ENCODE measurements around the gene LMF2. TPM values are rescaled to one million over a fixed set of nuclear protein-coding genes. Genes with fewer than 3 reads are reported as not detected.

Gene LMF2
- polyA plus RNA-seq, 1 donor, result 36.6 TPM

DNA sequence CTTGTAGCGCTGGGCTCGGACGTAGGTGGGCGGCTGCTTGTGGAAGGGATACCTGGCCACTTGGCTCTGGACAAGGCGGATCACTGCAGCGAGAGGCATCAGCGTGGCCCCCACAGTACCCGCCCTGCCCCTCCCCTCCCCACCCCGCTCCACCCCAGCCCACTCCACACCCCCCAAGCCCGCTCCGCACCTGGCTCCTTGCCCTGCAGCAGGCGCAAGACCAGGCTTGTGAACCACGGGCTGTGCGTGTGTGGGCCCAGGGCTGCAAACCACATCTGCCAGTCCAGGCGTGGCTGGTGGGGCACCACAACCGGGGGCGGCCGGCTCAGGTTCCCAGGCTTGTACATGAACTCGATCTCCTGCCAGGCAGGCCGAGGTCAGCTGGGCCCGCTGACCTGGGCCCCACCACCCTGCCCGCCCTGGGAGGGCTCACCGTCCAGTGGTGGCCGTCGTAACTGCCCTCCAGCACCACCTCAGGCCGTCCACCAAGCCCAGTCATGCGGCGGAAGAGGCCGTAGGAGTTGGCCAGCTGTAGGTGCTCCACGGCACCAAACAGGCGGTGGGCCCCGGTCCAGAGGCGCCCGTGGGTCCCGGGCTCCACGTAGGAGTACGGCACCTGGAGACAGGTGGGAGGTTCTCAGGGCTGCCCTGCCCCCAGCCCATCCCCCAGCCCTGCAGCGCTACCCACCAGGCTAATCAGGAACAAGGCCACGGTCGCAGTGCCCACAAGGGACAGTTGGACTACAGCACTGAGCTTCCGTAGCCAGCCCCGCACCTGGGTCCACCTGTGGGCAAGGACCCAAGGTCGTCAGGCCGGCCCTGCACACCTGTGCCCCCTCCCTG, 2.9 kb downstream of the LMF2 start:
- no peak for DNase-seq (ENCODE audit: low read depth)

DNA sequence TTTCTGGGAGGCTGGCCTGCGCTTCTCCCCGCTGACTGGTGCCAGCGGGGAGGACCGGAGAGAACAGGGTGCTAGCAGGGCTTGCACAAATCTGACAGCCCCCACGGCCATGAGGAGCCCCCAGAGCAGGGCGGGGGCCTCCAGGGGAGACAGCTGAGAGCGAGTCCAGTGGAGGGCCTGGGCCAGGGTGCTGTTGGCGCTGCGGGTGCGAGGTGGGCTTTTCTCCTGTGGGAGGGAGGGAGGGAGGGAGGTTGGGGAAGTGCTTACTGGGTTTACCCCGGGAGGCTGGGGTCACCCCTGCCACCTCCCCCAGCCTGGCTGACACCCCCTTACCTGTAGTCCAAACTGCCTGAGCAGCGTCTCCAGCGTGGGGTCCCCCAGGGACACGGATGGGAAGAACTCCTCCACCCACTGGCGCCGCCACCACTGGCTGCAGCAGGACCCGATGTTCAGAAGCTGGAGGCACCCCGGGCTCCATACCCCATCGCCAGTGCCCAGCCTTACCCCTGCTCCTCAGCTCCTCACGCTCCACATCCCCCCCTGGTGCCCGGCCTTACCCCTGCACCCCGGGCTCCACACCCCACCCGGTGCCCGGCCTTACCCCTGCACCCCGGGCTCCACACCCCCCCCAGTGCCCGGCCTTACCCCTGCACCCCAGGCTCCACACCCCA, 3.9 kb downstream of the LMF2 start:
- DNase-seq (ENCODE audit: low read depth), result no peak

DNA sequence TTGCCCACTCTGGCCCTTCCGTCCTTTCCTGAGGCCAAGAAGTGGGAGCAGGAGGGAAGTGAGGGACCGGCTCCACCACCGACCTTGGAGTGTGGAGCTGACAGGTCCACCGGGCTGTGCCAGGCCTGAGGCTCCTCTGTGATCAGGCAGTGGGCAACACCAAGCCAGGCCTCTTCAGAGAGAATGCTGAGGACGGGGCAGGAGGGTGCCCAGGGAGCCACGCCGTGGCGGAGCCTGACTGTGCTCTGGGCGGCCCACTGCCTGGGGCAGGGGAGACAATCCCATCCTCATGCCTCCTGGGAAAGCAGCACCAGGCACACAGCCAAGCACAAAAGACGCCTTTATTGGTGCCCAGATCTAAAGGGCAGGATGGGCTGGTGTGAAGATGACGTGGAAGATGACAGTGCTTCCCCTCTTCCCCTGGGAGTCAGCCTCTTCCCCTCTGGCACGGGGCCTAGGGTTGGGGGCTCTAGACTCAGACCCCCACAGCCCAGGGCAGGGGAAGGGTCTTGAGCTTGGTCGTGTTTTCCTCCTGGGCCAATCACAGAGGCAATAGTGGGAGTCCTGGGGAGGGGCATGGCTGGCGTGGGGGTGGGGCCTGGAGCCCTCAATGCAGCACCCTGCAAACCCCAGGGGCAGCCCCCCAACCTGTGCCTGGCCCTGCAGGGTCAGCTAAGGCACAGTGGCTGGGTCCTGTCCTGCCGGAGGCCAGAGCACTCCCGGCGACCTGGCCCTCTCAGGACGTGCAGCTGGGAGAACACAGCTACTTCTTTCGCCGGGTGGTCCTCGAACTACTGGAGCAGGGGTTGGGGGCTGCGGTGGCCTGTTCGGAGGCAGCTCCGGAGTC, 4.7 kb downstream of the LMF2 start:
- no peak for DNase-seq (ENCODE audit: low read depth)

DNA sequence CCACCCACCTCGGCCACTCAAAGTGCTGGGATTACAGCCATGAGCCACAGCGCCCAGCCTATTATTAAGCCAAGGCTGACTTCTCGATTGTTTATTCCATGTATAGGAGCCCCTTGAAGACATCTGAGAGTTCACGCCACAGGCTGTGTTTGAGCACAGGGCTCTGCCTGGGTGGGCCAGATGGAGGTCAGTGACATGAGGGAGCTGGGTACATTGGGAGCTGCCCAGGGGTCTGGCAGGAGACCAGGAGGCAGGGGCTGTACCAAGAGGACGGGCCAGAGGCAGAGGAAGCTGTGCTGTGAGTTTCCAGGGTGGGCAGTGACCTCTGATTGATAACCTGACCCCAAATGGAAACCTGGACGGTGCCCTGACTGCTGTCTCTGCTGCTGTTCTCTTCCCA, 5.4 kb downstream of the LMF2 start:
- no peak for DNase-seq (ENCODE audit: low read depth)

DNA sequence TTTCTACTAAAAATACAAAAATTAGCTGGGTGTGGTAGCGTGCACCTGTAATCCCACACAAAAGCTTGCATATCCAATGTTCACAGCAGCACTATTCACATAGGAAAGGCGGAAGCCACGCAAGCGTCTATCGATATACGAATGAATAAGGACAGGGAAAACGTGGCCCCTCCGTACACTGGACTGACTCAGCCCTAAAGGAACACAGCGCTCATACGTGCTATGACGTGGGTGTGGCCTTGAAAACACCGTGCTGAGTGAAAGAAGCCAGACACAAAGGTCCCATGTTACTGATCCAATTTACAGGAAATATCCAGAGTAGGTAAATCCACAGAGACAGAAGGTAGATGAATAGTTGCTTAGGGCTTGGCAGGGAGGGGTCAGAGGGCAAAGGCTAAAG, 7.0 kb downstream of the LMF2 start:
- no peak for DNase-seq (ENCODE audit: low read depth)

DNA sequence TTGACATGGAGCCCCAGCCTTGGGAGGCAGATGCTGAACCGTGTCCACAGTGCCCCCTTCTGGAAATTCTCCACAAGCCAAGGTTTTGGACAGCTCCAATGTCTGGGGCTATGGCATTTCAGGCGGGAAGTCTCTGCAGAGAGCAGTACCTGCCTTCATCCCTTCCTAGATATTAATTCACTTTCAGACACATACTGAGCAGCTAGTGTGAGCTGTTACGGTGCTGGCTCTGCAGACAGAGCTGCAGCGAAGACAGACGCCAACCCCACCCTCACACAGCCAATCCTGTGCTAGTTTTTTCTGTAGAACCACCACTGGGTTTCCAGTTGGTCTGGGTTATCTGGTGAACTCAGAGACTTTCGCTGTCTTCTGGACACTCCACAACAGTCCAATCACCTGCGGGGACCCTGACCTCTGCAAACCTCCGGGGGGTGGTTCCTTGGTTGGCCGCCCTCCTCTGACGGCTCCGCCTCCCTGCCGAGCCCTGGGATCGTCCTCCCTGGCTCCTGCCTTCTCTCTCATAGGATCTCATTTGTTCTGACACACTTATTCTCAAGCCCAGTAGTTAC, 9.1 kb downstream of the LMF2 start:
- no peak for DNase-seq (ENCODE audit: low read depth)

DNA sequence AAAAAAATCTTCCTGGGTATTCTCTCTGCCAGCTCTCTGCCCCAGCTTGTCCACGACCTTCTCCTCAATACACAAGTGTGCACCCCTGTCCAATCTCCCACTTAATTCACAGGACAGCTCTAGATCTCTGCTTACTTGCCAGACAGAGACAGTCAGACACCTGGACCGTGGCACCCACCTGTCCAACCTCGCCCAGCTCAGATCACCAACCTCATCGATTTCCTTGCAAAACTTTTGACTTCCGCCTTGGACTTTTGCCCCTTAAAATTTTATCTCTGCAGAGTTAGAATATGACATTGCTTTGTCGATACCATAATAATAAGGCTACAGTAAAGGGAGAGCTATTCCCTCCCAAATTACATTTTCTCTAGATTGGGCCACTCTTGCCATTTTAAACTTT, 10.4 kb downstream of the LMF2 start:
- DNase-seq (ENCODE audit: low read depth), result no peak

DNA sequence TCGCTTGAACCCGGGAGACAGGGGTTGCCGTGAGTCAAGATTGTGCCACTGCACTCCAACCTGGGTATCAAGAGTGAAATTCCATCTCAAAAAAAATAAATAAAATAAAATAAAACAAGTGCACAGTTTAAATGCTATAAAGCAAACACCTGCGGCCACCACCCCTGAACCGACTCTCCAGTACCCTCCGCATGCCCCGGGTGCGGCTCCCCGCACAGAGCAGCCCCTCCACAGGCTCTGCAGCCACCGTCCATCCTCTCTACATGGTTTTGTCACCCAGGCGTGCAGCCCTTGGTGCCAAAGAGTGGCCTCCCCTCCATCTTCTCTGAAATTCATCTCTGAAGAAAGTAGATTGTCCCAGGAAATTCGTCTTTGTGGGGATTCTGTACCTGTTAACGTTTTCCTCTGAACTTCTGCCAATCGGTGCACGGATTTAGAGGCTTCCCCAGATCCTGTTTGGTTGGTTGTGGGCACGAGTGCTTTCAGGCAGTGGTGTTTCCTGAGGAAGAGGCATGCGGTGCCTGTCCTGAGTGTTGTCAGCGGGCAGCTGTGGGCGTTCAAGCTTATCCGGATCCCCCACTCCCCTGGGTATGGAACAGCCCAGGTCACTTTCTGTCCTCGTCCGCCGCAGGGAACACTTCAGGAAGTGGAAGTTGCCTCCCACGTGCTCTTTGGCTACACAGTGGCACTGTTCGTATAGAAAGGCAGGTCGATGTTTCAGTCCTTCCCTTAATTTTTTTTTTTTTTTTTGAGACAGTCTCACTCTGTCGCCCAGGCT, 16.8 kb downstream of the LMF2 start:
- no peak for DNase-seq (ENCODE audit: low read depth)

DNA sequence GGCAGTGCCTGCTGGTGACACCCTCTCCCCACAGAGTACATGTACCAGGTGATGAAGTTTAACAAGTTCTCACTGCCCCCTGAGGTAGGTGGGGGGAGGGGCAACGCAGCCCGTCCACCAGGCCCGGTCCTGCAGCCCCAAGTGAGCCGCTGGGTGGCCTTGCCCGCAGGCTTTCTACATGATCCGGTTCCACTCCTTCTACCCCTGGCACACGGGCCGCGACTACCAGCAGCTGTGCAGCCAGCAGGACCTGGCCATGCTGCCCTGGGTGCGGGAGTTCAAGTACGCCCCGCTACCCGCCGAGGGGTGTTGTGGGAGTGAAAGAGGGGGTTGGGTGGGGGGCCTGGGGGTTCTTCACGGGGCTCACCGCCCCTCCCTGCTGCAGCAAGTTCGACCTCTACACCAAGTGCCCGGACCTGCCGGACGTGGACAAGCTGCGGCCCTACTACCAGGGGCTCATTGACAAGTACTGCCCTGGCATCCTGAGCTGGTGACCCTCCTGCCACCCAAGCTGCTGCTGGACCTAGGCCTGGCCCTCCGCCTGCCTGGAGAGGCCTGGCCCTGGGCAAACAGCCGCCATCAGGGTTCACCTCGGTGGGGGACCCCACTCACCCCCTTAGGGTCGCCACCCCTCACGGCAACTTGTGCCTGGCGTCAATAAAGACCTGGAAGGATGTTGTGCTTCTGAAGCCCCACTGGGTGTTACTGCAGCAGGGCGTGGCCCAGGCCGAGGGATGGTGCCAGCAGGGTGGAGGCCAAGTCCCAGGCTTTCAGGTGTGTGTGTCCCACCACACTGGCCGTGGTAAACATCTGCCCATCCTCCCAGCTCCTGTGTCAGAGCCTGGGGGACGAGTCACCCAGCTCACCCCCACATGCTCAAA, 17.9 kb downstream of the LMF2 start:
- DNase-seq (ENCODE audit: low read depth), result no peak

DNA sequence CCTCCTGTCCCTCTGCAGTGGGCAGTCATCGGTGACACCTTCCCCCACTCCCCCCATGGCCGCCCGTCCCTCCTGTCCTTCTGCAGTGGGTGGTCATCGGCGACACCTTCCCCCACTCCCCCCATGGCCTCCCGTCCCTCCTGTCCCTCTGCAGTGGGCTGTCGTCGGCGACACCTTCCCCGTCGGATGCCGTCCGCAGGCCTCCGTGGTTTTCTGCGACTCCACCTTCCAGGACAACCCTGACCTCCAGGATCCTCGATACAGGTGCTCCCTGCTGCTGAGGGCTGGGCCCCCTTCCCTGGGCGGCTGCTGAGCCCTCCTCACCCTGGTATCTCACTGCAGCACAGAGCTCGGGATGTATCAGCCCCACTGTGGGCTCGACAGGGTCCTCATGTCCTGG, 18.6 kb downstream of the LMF2 start:
- DNase-seq (ENCODE audit: low read depth), result no peak

DNA sequence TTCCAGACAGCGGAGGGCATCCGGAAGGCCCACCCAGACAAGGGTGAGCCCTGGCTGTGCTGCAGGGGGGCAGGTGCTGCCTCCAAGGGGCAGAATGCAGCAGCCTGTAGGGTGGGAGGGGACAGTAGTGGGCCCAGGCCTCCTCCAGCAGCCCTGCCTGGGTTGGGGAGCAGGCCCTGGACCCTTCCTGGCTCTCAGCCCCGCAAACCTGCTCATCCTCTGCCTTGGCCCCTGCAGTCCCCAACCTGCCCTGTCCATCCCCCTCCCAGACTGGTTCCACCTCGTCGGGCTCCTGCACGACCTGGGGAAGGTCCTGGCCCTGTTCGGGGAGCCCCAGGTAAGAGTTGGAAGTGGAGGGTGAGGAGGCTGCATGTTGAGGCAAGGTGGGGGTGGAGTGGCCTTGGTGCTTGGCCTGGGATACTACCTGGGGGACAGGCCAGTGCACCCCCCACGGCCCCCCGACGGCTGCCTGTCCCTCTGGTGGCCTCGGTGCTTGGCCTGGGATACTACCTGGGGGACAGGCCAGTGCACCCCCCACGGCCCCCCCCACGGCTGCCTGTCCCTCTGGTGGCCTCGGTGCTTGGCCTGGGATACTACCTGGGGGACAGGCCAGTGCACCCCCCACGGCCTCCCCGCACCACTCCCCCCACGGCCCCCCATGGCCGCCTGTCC, 19.4 kb downstream of the LMF2 start:
- DNase-seq (ENCODE audit: low read depth), result no peak

DNA sequence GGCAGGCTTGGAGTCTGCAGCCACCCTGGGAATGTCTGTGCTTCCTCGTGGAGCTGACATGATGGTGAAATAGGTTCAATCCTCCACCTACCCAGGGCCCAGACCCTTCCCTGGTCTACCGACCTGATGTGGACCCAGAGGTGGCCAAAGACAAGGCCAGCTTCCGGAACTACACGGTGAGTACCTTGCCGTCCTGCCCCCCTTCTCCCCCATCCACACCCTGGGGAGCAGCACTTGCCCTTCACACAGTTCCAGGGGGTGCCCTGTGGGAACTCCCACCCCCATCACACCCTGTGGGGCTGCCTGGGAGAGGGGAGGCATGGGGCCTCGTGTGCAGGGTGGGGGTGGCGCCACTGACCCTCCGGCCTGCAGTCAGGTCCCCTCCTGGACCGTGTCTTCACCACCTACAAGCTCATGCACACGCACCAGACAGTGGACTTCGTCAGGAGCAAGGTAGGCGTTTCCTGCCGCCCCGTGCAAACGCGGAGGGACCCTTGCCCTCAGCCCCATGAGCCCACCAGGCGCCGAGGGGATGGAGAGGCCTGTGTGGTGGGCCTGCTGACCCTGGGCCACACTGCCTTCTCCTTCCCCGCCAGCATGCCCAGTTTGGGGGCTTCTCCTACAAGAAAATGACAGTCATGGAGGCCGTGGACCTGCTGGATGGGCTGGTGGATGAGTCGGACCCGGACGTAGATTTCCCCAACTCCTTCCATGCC, 20.1 kb downstream of the LMF2 start:
- no peak for DNase-seq (ENCODE audit: low read depth)

DNA sequence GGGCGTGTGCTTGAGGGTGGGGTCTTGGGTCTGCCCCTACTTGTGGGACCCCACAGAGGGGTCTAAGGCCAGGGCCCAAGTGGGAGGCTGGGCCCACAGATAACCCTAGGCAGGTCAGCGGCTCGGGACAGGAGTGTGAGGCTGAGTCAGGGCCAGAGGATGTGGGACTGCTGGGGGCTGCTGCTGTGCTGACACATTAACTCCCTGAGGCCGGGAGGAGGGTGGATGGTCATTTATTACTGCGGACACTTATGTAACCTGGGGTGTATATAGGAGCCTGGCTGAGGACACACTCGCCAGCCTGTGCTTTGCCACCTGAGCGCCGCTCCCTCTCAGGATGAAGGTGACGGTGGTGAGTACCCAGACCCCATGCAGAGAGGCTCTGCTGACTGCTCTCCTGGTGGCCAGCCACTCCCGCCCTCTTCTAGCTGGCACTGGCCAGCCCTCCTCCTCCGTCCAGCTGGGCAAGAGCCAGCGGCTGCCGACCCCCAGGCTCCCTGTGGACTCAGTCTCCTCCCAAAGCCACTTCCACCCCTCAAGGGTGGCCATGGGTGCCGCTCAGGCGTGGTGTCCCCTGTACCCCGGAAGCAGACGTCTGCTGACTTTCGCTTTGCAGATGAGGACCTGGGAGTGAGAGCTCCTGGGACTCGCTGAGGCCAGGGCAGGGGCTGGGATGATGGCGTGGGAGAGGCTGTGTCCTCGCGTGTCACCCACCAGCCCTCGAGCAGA, 20.8 kb downstream of the LMF2 start, which contains the start of gene MIOX:
Gene MIOX (plus strand): TSS at position 299 of the 729 bp plus-strand sequence. CDS start 39 bp downstream, at position 338.
- no peak for DNase-seq (ENCODE audit: low read depth)

DNA sequence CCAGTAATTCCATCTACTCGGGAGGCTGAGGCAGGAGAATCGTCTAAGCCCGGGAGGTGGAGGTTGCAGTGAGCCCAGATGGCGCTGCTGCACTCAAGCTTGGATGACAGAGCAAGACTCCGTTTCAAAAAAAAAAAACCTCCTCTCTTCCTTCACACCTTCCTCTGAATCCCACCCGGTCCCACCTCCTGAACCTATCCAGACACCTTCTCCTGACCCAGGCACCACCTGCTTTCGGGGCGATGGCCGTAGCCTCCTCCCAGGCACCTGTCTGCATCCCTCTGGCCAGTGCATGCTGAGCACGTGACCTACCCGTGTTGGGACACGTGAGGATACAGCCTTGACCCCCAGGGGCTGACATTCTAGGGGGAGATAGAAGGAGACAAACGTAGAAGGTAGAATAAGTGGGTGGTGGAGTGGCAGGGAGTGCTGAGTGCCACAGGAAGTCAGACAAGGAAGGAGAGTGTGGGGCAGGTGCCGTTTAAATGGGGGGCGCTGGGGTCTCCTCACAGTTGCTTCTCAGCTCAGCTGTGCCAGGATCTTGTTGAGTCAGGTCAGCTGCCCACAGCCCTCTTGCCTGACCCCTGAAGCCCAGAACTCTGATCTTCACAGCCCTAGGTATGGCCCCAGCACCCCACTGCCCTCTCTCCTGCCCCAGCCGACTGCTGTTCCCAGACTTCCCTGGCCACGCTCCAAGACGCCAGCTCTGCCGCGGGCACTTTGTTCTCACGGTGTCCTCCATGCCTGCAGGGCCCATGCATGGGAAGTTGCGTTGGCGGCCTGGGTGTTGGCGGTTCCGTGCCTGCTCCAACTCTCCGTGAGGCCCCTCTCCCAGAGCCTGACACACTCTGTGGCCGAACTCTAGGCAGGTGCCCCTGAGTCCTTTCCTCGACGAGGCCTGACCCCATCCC, 22.0 kb downstream of the LMF2 start:
- no peak for DNase-seq (ENCODE audit: low read depth)

DNA sequence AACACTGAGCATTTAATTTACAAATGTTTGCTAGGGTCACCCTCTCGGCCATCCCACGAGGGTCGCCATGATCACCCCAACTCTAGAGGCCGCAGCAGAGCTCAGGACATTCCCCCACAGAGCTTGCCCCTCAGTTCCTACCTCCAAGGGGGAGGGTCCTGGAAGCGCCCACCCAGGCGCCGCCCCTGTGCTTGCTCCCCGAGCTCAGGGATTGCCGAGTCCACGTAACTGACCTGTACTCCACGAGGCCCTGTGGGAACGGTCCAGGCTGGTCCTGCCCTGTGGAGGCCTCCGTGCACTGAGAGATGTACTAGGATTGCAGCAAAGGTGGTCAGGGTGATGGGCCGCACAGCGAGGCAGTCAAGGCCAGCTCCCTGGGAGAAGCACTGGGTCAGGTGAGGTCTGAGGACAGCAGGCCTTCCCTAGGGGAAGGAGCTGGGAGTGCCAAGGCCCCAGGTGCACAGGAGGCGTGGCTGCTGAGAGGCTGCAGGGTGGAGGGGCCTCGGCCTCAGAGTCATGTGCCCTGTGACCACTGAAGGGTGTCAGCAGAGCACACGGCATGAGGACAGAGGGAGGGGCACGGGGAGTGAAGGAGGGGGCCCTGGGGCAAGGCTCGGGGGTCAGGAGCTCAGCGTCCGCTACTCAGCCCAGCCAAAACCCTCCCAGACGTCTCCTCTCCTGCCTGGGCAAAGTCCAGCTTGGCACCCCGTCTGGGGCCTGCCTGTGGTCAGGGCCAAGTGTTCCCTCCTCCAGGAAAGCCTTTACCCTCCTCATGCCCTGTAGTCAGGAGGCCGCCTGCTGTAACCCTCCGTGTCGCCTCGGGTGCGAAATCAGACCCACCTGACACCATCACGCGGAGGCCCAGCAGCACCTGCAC, 23.3 kb downstream of the LMF2 start:
- DNase-seq (ENCODE audit: low read depth), result no peak

DNA sequence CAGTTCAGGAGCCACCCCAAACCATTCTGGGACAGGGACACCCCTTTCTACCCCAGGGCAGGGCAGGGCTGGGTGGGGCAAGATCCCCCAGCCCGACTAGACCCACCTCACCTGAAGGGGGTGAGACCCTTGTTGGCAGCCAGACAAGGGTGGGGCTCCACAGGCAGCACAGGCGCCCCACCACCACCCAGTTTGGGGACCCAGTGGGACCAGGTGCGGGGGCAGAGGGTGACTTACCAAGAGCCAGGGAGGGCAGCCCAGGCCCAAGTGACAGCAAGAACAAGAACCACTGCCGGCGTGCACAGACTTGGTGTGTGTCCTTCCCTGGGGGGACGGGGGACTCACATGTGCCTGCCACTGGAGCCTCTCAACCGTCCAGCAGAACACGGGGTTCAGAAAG, 23.9 kb downstream of the LMF2 start:
- no peak for DNase-seq (ENCODE audit: low read depth)

Measured in forelimb muscle (tissue), 1 donor.